Bone marrow (tissue), 2 donors: ENCODE measurements around the gene MGLL.

Experiments
- DNase-seq, 2 donors: peaks; one replicate each; lab custom pipeline; 2025; lab: John Stamatoyannopoulos, UW

Gene MGLL

GRCh38 chr3:127789990-127790881 lies 32.1 kb downstream of the MGLL start:
- no peak for DNase-seq

GRCh38 chr3:127789051-127789450 lies 33.3 kb downstream of the MGLL start:
- no peak for DNase-seq

- DNase-seq = no peak
Observed at GRCh38 chr3:127788451-127788909, 33.8 kb downstream of the MGLL start.

GRCh38 chr3:127787571-127788365 lies 34.5 kb downstream of the MGLL start:
- DNase-seq = no peak

GRCh38 chr3:127787071-127787490 lies 35.2 kb downstream of the MGLL start:
- no peak for DNase-seq

GRCh38 chr3:127786353-127787070 lies 35.8 kb downstream of the MGLL start:
- DNase-seq = no peak

GRCh38 chr3:127785711-127786265 lies 36.5 kb downstream of the MGLL start:
- no peak for DNase-seq

GRCh38 chr3:127784865-127785710 lies 37.2 kb downstream of the MGLL start:
- DNase-seq = no peak

GRCh38 chr3:127784283-127784682 lies 38.0 kb downstream of the MGLL start:
- DNase-seq = no peak

GRCh38 chr3:127783642-127784160 lies 38.6 kb downstream of the MGLL start:
- DNase-seq = no peak

GRCh38 chr3:127783166-127783565 lies 39.1 kb downstream of the MGLL start:
- no peak for DNase-seq

- no peak for DNase-seq
Observed at GRCh38 chr3:127781411-127782001, 40.8 kb downstream of the MGLL start.

- DNase-seq = no peak
Observed at GRCh38 chr3:127780536-127781400, 41.5 kb downstream of the MGLL start.

- peak in 1 of 2 donors; percentile 48 for DNase-seq
Observed at GRCh38 chr3:127779747-127780146, 42.6 kb downstream of the MGLL start.

GRCh38 chr3:127777921-127778656 lies 44.2 kb downstream of the MGLL start:
- no peak for DNase-seq

GRCh38 chr3:127777332-127777731 lies 45.0 kb downstream of the MGLL start:
- DNase-seq = no peak

- no peak for DNase-seq
Observed at GRCh38 chr3:127776347-127776746, 46.0 kb downstream of the MGLL start.

- peak in 1 of 2 donors; percentile 35 for DNase-seq
Observed at GRCh38 chr3:127775398-127776109, 46.8 kb downstream of the MGLL start.
